ENCODE data around the gene ACTN4.
"Not testable (repeated sequence)": the region's sequence is repeated elsewhere in the genome, so short reads cannot be mapped to it uniquely, and the experiment has no call there.

ACTN4 gene

GRCh38 chr19:38770228-38770948, 122.9 kb downstream of the ACTN4 start:
- DNase-seq (ENCODE audit: low spot score): not testable (repeated sequence)

GRCh38 chr19:38770949-38771275, 123.5 kb downstream of the ACTN4 start:
- DNase-seq (ENCODE audit: low spot score): not testable (repeated sequence)

GRCh38 chr19:38771569-38771968, 124.1 kb downstream of the ACTN4 start:
- DNase-seq (ENCODE audit: low spot score): not testable (repeated sequence)

GRCh38 chr19:38773469-38774177, 126.2 kb downstream of the ACTN4 start, which contains the start of gene LGALS7:
Gene LGALS7, minus strand, starts transcription at chr19:38773517. Its CDS starts 25 bp downstream, at chr19:38773492.
- DNase-seq (ENCODE audit: low spot score): no peak

- no peak for DNase-seq (ENCODE audit: low spot score)
These were observed 126.9 kb downstream of the ACTN4 start for GRCh38 chr19:38774181-38774950.

- DNase-seq (ENCODE audit: low spot score): no peak
These were observed 131.3 kb downstream of the ACTN4 start for GRCh38 chr19:38778733-38779132.

GRCh38 chr19:38780443-38780842, 133.0 kb downstream of the ACTN4 start:
- DNase-seq (ENCODE audit: low spot score): no peak

- no peak for DNase-seq (ENCODE audit: low spot score)
These were observed 133.6 kb downstream of the ACTN4 start for GRCh38 chr19:38781058-38781457.
